ENCODE measurements around the gene PAQR6. TPM values are rescaled to one million over a fixed set of nuclear protein-coding genes. Genes with fewer than 3 reads are reported as not detected.

Gene PAQR6
- total RNA-seq, 1 donor from 2014 or later, result 0.68 TPM

GRCh38 chr1:156193488-156194299 lies 54.2 kb downstream of the PAQR6 start, which contains the start of gene SLC25A44:
TSS of gene SLC25A44 (plus strand) at chr1:156194104. CDS start at chr1:156199848, 5,744 bp downstream.
- peak; percentile 100 for DNase-seq

Other genes with a start within 250 kb of the PAQR6 start
- gene SSR2, start 227.1 kb downstream of the PAQR6 start, total RNA-seq, result 516 and 723 TPM in 2 replicates
- gene UBQLN4, start 194.3 kb downstream of the PAQR6 start, total RNA-seq, result 16.3 and 23.4 TPM in 2 replicates
- 69.3 and 103 TPM in 2 replicates for gene LAMTOR2, start 193.3 kb downstream of the PAQR6 start, total RNA-seq
- not detected in 2 replicates for gene RAB25, start 186.9 kb downstream of the PAQR6 start, total RNA-seq
- gene MEX3A, start 165.6 kb downstream of the PAQR6 start, total RNA-seq, result 4.8 and 8.8 TPM in 2 replicates
- gene LMNA, start 133.3 kb downstream of the PAQR6 start, total RNA-seq, result 502 and 945 TPM in 2 replicates
- 0.68 and 0.74 TPM in 2 replicates for gene SEMA4A, start 94.5 kb downstream of the PAQR6 start, total RNA-seq
- 9.0 and 15.9 TPM in 2 replicates for gene SLC25A44, start 54.0 kb downstream of the PAQR6 start, total RNA-seq
- 64.2 and 66.4 TPM in 2 replicates for gene PMF1, start 35.0 kb downstream of the PAQR6 start, total RNA-seq
- gene BGLAP, start 5.9 kb downstream of the PAQR6 start, total RNA-seq, result 0.19 TPM in 1 of 2 replicates, not detected in the other
- 74.2 and 89.6 TPM in 2 replicates for gene SMG5, start 34.8 kb upstream of the PAQR6 start, total RNA-seq
- gene TMEM79, start 36.3 kb upstream of the PAQR6 start, total RNA-seq, result 1.2 and 1.7 TPM in 2 replicates
- gene GLMP, start 47.6 kb upstream of the PAQR6 start, total RNA-seq, result 48.3 and 50.4 TPM in 2 replicates
- gene VHLL, start 51.3 kb upstream of the PAQR6 start, total RNA-seq, result not detected in 2 replicates
- 552 and 641 TPM in 2 replicates for gene CCT3, start 90.2 kb upstream of the PAQR6 start, total RNA-seq
- not detected in 2 replicates for gene TSACC, start 90.5 kb upstream of the PAQR6 start, total RNA-seq
- gene RHBG, start 121.2 kb upstream of the PAQR6 start, total RNA-seq, result not detected in 2 replicates

Data from dermis blood vessel endothelial cell (primary cell).